ENCODE results near the gene BCR.

The BCR gene

DNA sequence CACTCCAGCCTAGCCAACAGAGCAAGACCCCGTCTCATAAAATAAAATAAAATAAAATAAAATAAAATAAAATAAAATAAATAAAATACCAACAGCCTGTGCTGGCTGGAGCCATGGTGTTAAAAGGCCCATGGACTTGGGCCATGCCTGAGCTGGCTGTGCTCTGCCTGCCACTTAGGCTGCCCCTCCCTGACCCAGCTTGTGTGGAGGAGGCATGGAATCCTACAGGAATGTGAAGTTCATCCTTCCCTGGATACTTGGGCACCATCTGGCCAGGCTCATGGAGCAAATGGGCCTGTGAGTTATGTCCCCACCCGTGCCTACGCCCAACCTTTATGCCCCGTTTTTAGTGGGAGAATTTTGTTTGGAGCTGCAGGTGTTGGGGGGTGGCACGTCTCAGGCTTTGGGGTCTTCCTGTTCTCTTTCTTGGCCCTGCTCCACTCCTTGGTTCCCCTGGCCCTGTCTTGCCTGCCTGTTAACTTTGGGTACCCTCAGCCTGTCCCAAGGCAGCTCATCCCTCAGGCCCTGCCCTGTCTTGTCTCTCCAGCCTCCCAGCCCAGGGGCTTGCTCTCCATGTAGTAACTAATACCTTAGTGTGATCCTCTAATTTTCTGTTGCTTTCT is 51.3 kb downstream of the BCR start:
- no peak for DNase-seq (ENCODE audit: low spot score)

DNA sequence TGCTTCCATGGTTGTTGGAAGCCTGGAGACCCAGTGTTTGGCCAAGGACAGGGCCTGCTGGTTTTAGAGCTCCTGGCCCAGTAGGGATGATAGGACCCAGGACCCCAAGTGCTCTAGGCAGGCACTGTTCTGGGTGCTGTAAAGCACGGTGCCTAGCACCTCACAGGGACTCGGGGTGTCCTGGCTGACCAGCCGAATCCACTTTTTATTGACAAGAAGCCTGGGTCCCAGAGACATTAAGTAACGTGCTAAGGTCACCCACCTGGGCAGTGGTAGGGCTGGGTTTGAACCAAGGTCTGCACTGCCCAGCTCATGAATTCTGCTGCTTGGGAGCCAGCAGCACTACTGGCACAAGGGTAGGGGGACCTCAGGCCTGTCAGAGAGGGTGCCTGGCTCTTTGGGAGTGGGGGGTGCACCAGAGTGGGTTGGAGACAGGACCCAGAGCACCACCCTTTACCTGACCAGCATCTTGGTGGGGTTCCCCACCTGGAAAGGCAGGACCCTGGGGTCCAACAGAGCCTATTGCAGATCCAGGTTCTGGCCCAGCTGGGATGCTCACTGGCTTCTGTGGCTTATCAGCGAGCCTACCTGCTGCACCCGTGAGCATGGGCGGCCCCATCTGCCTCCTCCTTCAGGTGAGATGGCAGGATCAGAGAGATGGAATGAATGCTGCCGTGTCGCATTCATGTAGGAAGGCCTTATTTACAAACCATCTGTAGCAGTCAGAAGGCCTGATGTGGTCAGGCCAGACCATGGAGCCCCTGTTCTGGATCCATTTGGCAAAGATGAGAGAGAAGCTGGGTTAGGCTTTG is 52.0 kb downstream of the BCR start:
- DNase-seq (ENCODE audit: low spot score): no peak

DNA sequence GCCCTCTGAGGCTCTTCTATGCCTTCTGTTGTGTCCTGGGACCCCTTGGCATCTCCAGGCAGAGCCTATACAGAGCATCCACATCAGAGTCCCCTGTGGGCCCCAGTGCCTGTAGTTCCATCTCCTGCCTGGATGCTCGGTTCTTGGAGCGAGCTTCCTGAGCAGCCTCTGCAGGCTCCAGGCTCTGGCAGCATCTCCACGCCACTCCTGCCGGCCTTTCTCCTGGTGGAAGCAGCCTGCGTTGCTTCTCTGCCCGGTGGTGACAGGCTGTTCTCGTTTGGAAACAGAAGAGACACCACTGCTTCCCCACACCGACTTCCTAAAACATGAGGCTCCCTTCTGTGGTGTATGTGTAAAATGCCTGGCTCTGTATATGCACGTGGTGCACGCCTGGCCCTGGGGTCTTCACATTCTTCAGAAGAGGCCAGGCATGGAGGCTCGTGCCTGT is 52.8 kb downstream of the BCR start:
- DNase-seq (ENCODE audit: low spot score): no peak

DNA sequence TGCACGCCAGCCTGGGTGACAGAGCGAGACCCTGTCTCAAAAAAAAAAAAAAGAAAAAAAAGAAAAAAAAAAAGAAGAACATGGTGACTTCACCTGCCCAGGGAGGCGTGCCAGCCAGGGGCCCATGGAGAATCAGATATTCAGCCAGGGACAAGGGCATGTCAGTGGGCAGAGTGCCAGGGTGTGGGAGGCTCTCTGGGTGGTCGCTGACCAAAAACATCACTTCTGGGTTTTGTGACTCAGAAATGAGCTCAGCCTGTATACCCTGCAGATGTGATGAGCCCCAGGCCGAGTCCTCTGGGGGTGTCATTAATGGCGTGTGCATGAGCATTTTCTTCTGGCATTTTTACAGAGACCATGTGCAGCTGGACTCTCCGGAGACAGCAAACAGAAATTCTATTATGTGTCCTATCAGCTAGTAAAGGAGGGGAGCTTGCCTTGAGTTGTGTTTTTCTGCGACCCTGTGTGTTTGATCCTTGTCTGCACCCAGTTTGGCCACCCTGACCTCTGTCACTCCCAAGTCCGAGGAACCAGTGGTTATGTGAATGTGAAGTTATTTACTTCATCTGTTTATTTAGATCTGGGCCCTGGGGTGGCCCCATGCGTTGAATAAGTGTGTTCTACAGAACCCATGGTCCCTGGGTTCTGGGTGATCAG is 53.6 kb downstream of the BCR start:
- DNase-seq (ENCODE audit: low spot score): peak; percentile 52

DNA sequence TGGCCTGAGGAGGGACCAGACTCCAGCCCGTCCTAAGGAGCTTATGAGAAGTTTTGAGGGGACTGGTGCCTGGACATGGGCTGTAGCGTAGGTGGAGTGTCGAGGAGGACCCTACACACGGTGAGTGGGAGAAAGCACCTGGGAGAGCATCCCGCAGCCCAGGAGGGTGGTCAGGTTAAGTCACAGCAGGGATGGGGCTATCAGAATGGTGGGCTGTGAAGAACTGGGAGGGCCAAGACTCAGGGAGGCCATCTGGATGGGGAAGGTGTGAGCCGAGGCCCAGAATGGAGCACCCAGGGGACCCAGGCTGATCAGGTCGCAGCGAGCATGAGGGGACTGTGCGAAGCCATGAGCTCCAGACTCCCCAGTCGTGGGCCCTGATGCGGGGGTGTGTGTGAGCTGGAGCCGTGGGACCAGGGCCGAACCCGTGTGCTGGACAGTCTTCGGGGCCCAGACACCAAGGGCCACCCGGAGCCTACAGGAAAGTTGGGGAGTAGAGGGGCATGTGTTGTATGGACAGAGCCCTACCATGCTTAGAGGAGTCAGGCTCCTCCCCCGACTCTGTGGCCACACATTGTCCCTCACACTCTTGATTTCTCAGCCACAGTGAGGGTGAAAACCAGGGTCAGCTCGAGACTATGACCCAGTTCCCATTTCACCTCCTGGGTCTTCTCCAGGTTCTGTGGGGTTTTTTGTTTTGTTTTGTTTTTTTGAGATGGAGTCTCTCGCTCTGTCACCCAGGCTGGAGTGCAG is 54.3 kb downstream of the BCR start:
- no peak for DNase-seq (ENCODE audit: low spot score)

DNA sequence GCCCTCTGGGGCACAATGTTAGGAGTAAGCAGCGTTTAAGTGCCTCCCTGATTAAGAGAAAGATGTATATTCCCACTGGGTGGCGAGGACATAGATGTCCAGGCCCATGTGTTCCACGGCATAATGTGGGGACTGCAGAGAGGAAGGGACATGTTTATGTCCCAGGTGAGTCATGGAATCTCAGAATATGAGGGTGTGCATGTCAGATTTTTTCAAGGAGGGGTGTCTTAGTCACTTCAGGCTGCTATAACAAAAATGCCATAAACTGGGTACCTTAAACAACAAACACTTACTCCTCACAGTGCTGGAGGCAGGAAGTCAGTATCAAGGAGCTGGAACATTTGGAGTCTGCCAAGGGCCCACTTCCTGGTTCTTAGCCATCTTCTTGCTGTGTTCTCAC is 55.1 kb downstream of the BCR start:
- no peak for DNase-seq (ENCODE audit: low spot score)

DNA sequence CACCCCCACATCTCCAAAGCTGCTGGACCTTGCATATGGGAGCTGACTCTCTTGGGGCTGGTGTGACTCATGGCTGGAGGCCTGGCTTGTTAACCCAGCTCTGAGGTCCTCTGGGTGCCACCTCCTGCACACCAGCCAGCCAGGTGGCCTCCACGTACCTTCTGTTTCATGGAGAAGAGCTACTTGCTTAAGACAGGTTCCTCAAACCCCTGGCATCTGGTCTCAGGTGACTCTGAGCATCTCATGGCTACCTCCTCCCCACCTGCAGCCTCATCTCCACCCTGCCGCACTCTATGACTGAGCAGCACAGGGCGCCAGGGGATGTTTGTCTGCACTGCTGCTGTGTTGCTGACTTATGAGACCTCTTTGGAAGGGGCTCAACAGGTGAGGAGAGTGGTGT is 55.7 kb downstream of the BCR start:
- DNase-seq (ENCODE audit: low spot score): no peak

DNA sequence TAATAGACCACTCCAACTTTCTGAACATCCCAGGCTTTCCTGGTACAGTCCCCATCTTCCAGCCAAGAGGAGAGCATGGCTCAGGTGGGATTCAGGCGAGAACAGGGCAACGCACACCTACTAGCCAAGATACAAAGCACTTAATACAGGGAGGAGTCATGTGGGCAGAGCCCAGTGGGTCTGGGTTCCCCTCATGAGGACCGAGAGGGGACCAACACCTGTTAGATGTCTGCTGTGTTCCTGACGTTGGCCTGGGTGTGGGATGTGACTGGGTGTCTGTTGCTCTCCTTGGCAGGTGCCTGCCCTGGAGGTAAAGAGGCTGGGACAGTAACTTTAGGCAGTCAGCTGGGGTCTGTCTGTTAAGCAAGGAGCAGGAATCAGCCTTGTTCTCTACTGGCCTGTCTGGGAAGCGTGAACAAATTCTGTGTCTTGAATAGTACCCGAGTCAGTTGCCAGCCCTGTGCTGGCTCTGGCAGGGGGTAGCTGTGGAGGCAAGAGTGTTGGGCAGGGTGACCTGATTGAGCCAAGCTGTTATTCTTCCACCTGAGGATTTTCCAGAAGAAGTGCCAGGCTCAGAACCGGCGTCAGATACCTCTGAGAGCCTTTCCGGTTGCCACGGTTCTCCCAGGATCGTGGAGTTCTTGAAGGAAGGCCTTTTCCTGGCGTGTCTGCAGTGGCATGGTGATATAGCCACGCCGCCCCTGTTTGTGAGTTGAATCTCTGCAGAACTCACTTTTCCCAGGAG is 56.3 kb downstream of the BCR start:
- no peak for DNase-seq (ENCODE audit: low spot score)

DNA sequence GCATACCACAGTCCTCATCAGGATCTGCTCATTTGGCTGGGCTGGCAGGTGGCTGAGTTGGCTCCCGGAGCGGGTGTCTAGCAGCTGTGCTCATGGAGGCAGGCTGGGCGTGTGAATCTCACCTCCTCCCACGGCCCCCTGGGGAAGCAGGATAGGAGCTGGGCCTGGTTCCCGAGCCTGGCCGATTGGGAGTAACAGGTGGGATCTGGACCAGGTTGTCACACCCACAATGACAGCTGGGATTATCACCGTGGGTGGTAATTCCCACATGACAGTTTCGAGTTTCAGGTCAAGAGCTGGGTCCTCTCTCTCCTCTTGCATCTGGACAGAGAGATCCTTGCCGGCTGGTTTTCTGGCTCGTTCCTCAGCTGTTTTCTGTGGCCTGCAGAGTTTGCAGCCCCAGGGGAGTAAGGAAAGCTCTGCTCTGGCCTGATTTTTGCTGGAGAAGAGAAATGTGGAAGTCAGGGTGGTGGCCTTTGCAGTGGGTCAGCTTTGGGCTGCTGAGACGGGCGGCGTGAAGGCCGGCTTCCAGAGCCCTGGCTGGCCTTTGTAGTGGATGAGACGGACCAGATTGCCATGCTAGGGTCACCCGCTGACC is 57.0 kb downstream of the BCR start:
- no peak for DNase-seq (ENCODE audit: low spot score)

DNA sequence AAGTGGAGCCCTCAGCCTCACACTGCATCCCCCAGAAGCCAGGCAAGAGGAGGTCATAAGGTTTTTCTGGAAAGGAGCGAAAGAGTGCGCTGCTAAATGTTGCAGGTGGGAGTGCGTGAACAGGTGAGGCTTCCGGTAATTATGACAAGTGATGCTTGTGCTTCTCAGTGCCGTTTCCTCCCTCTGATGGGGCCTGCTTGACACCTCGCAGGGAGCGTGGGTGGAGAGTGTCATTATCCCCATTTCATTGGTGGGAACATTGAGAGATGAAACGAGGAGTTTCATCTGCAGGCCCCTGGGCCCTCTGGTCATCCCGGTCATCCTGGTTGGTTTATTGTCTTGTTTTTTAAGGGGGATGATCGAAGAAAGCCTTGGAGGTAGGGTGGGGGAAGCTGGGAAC is 57.5 kb downstream of the BCR start:
- DNase-seq (ENCODE audit: low spot score): no peak

DNA sequence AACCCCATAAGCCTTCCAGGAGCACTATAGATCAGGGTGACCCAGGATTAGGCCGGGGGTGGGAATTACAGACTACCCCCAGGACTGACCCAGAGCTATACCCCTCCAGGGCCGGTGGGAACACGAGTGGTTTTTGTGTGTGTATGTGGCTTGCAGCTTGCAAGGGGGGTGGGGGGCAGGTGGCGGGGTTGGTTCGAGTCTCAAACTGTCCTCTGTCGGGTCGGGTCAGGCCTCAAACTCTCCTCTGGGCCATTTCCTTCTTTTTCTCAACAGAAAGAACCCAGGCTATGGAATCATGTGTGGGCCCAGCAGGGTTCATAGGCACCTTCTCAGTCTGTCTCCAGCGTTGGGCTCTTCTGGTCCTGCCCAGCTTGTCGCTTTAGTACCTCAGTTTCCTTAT is 58.4 kb downstream of the BCR start:
- no peak for DNase-seq (ENCODE audit: low spot score)

DNA sequence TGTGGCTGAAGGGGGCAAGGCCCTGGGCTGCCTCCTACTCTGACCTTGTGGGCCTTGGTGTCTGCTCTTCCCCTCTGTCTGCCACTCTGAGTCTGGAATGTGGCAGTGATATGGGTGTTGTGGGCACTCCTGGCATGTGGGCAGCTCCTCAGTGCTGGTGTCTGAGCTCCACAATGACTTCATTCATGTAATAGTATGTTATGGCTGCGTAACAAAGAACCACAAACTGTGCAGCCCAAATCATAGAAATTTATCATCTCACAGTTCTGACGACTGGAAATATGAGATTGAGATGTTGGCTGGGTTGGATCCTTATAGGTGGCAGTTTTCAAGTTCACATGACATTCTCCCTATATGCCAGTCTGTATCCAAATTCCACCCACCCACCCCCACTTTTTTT is 59.1 kb downstream of the BCR start:
- DNase-seq (ENCODE audit: low spot score): no peak

DNA sequence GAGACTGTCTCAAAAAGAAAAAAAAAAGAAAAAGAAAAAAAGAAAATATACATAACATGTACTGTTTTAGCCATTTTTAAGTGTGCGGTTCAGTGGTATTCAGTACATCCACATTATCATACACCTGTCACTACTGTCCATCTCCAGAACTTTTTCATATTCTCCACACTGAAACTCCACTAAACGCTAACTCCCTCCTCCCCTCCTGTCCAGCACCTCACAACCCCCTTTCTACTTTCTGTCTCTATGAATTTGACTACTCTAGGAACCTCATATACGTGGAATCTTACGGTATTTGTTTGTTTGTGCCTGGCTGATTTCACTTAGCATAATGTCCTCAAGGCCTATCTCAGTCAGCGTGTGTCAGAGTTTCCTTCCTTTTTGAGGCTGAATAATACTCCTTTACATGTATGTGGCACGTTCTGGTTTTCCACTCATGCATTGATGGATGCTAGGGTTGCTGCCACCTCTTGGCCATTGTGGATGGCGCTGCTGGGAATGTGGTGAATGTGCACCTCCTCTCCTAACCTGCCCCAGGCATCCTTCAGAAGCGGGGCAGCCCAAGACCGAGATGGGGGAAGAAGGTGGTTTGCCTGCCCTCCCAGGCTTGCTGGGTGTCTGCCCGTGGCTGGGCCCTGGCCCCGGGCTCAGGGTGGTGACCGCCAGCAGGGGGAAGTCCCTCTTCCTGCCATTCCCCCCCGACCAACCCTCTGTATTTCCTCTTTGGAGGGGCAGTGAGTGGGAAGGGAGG is 60.5 kb downstream of the BCR start:
- no peak for DNase-seq (ENCODE audit: low spot score)

DNA sequence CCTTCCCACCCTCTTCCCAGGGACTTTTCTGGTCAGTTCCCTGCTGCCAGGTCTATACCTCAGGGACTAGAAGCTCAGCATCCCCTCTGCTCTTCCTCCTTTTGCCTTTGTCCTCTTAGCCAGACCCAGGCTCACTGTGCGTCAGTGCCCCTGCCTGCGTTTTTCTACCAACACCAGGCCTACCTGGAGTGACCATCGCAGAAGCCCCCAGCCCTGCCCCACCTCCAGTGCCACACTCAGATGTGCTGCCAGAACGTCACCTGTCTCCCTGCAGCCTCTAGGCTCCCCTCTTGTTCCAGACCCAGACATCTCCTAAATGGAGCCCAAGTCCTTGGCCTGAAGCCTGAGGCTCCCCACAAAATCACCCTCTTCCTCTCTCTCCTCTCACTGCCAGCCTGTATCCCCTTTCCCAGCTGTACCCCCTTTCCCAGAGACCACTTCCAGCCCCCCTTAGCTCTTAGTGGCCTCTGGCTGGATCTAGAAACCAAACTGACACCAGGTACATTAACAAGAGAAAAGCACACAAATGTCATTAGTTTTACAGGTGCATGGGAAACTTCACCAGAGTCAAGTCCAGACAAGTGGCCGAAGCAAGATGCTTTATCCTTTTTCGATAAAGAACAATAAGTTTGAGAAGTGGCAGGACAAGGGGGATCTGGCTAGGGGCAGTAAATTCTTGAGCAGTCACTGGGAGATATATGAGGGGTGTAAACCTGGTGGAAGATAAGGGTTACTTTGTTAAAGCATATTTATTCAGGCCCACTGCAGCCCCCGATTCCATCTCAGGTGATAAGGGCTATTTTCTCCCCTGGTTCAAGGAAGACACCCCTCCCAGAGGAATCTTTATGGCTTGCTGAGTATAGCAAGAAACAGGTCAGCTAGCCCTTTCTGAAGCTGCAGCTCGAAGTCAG is 61.5 kb downstream of the BCR start:
- no peak for DNase-seq (ENCODE audit: low spot score)

DNA sequence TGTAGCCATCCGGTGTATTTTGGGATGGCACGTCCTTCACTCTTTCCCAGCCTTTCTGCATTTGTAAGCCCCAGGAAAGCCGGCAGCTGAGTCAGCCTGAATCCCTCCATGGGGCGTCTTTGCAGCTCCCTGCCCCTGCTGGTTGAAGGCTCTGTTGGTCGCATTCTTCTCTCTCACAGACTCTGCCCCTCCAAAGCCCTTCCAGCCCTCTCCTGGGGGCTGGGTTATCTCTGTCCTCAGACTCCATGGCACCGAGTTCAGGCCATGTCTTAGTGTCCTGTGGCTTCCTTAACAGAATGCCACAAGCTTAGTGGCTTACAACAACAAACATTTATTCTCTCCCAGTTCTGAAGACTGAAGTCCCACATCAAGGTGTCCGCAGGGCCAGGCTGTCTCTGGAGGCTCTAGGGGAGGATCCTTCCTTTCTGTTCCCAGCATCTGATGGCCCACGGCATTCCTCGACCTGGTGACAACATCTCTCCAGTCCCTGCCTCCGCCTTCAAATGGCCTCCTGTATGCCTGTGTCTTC is 62.2 kb downstream of the BCR start:
- DNase-seq (ENCODE audit: low spot score): no peak

DNA sequence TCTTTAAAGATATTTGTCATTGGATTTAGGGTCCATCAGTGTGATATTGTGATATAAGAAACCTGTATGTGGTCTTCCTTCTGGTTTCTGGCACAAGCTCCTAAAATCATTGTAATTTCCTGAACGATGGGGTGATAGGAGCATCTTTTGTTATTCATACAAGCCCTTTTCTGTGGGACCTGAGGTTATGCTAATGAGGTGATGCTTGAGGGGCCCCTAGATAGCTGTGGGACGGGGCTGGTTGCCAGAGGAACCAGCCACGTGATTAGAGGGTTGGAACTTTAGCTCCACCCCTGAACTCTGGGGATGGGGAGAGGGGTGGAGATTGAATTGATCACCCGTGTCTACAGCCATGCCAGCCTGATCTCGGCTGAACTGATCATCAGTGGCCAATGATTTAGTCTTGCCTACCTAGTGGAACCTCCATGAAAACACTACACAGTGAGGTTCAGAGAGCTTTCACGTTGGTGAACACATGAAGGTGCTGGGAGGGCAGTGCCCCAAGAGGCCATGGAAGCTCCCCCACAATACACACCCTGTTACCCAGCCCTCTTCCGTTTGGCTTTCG is 62.8 kb downstream of the BCR start:
- no peak for DNase-seq (ENCODE audit: low spot score)

DNA sequence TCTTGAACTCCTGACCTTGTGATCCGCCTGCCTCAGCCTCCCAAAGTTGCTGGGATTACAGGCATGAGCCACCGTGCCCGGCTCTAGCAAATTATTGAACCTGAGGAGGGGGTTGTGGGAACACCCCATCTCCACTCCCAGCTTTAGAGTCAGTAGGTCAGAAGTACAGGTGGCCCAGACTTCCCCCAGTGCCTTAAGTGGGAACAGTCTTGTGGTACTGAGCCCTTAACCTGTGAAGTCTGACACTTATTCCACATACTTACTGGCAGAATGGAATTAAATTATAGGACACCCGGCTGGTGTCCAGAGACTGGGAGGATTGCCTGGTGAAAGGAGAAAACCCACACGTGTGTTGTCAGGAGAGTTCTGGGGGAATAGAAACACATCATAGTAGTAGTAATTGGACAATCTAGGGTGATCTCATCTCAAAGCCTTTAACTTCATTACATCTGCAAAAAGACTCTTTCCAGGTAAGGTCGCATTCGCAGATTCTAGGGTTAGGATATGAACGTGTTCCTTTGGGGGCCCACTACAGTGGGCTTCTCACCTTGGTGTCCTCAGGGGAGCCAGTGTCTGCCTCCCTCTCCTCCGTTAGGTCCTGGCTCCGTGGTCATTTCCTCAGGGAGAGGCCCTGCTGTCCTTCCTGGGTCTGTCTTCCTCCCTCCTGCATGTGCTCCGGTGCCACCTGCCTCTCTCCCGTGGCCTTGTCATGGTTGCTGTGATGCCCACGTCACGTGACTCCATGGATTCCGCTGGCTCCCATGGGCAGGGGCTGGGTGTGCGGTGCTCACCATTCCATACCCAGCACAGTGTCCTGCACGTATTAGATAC is 63.8 kb downstream of the BCR start:
- no peak for DNase-seq (ENCODE audit: low spot score)

DNA sequence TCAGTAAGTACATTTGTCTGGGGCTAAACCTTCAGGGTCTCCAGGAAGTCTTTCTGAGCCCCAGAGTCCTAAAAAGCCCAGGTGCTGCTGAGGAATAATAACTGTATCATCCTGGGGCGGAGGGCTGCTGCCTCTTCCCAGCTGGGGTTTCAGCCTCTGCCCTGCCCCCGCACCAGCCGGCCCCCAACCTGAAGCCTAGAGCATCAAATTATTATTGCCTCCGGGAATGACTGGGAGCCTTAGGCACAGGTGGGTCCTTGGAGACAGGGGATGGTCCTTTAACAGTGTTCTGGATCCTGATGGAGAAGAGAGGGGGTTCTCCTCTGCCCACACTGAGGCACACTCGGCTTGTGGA is 64.4 kb downstream of the BCR start:
- no peak for DNase-seq (ENCODE audit: low spot score)

All from GM03348 (cell line).